ENCODE measurements around the gene ACAA2.

ACAA2 gene

GRCh38 chr18:49757513-49758262 is 55.6 kb downstream of the ACAA2 start:
- H3K4me3 ChIP-seq (ENCODE audit: low read length), result no peak overlapping the region
- TF ChIP-seq, protein P1, sequence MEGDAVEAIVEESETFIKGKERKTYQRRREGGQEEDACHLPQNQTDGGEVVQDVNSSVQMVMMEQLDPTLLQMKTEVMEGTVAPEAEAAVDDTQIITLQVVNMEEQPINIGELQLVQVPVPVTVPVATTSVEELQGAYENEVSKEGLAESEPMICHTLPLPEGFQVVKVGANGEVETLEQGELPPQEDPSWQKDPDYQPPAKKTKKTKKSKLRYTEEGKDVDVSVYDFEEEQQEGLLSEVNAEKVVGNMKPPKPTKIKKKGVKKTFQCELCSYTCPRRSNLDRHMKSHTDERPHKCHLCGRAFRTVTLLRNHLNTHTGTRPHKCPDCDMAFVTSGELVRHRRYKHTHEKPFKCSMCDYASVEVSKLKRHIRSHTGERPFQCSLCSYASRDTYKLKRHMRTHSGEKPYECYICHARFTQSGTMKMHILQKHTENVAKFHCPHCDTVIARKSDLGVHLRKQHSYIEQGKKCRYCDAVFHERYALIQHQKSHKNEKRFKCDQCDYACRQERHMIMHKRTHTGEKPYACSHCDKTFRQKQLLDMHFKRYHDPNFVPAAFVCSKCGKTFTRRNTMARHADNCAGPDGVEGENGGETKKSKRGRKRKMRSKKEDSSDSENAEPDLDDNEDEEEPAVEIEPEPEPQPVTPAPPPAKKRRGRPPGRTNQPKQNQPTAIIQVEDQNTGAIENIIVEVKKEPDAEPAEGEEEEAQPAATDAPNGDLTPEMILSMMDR (IDR thresholded peaks at IDR 0.05; ENCODE audit: insufficient read depth, low read depth, low read length, missing control alignments), result no peak
- peak; percentile 36 for DNase-seq (ENCODE audit: low read depth)

DNA sequence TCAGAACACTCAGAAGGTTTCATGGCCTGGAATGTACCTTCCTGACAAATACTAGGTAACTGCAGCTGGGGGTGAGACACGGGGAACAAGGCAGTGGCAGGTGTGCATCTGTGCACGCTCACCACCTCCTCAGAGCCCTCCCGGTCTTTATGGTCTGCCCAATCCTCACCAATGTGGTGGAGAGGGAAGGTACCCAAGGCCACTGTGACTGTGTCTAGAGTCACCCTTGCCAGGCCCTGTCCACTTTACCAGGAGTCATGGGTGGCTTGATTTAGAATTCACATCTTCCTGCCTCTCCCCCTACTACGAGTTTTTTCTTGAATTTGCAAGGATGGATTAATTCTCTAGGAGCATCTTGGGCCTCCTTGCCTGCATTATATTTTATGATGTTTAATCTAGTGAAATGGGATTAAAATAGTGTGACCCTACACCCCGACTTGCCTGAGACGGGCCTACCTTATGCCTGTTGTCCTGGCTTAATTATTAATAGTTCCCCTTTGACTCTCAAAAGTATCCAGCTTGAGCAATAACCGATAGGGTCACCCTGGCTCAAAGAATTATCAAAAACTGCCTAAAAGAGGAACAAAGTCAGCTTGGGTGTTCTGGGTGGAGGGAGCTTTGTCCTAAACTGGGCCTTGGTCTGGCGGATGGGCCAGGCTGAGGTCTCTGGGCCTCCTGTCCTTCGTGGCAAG is 56.5 kb downstream of the ACAA2 start:
- no peak for DNase-seq (ENCODE audit: low read depth)
- TF ChIP-seq, protein P1 (IDR thresholded peaks at IDR 0.05; ENCODE audit: insufficient read depth, low read depth, low read length, missing control alignments), result no peak

DNA sequence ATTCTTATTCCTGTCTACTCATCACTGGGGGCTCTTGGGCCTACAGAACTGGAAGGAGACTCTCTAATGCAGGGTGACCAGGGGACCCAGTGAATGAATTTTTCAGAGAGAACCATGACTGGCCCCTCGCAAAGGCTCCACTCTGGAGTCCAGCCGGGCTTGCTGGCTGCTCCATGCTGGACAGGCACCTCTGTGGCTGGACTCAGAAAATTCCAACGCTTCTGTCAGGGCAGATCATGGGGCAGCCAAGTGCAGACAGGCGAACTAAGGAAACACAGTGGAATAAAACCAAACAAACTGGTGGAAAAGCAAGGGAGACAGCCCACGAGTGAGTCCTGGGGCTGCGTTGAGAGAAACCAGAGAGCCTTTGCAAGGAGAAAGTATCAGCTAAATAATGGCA is 57.2 kb downstream of the ACAA2 start:
- TF ChIP-seq, protein P1 (IDR thresholded peaks at IDR 0.05; ENCODE audit: insufficient read depth, low read depth, low read length, missing control alignments), result no peak
- no peak overlapping the region for H3K4me3 ChIP-seq (ENCODE audit: low read length)
- DNase-seq (ENCODE audit: low read depth), result no peak

More for the DNA sequence above, 56.5 kb downstream of the ACAA2 start:
- H3K4me3 ChIP-seq (ENCODE audit: low read length), result no peak overlapping the region

- TF ChIP-seq, protein P1 (IDR thresholded peaks at IDR 0.05; ENCODE audit: insufficient read depth, low read depth, low read length, missing control alignments), result no peak
Measured at GRCh38 chr18:49755489-49755888, 57.8 kb downstream of the ACAA2 start.

GRCh38 chr18:49754866-49755265 is 58.5 kb downstream of the ACAA2 start:
- TF ChIP-seq, protein P1 (IDR thresholded peaks at IDR 0.05; ENCODE audit: insufficient read depth, low read depth, low read length, missing control alignments), result no peak
- peak; percentile 89 for DNase-seq (ENCODE audit: low read depth)
- H3K4me3 ChIP-seq (ENCODE audit: low read length), result no peak overlapping the region

More at GRCh38 chr18:49755489-49755888, 57.8 kb downstream of the ACAA2 start:
- no peak for DNase-seq (ENCODE audit: low read depth)
- no peak overlapping the region for H3K4me3 ChIP-seq (ENCODE audit: low read length)

DNA sequence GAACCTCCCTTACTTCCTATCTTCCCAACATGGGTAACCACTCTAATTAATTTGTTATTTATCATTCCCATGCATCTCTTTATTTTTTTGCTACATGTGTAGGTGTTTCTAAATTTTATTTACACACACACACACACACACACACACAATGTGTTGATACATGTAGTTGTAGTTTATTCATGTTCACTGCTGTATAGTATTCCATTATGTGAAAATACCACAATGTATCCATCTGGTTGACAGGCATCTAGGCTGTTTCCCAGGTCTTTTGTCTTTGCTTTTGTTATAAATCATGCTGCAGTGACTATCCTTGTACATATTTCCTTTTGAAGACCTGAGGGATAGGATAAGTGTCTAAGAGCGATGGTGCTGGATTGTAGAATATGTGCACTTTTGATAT is 59.7 kb downstream of the ACAA2 start:
- H3K4me3 ChIP-seq (ENCODE audit: low read length), result no peak overlapping the region
- DNase-seq (ENCODE audit: low read depth), result no peak
- TF ChIP-seq, protein P1 (IDR thresholded peaks at IDR 0.05; ENCODE audit: insufficient read depth, low read depth, low read length, missing control alignments), result no peak

All from epithelial cell of esophagus (primary cell).